Keratinocyte (primary cell): ENCODE data around the gene ILK.

Experiments used
- CTCF ChIP-seq, 3 experiments: IDR thresholded peaks in 1 of 3; conservative IDR thresholded peaks in 1 of 3; optimal IDR thresholded peaks in 1 of 3; 2 replicates in 2 of 3; 3 replicates in 1 of 3; pipeline versions ENCODE3 to v1.5.1; 2011; ENCODE audit warnings: low read length in 3 of 3, mild to moderate bottlenecking in 3 of 3, moderate library complexity in 2 of 3, control low read depth in 1 of 3, inconsistent platforms in 1 of 3; ENCODE audit not compliant: insufficient read depth in 2 of 3; ENCODE audit errors: extremely low read depth in 1 of 3
- EZH2 ChIP-seq: IDR thresholded peaks from one replicate; pipeline ENCODE4 v1.6.1; 2012; ENCODE audit warnings: inconsistent platforms, mild to moderate bottlenecking, low read length, moderate library complexity

GRCh38 chr11:6609502-6610015 is 6.0 kb downstream of the ILK start:
- no peak for TF ChIP-seq EZH2
- TF ChIP-seq CTCF (optimal IDR thresholded peaks at IDR 0.05 in 1 of 3, IDR thresholded peaks at IDR 0.05 in 1 of 3, conservative IDR thresholded peaks at IDR 0.05 in 1 of 3; ENCODE audit: extremely low read depth in 1 of 3, insufficient read depth in 2 of 3, low read length in 3 of 3) = no peak
